Hepatocyte (in vitro differentiated cells): ENCODE results near the gene DUSP16.

ENCODE experiments used
- CTCF ChIP-seq: fragments of 200-600 bp; sonication (generic); IDR thresholded peaks from 2 replicates; pipeline ENCODE4 v1.5.1; 2016; ENCODE audit warnings: antibody characterized with exemption, mild to moderate bottlenecking; ENCODE audit not compliant: poor library complexity
- EZH2 ChIP-seq: fragments of 200-600 bp; sonication (generic); IDR thresholded peaks from 2 replicates; pipeline ENCODE4 v1.6.1; 2016; ENCODE audit warnings: antibody characterized with exemption, mild to moderate bottlenecking, borderline replicate concordance
- EZH2phosphoT487 ChIP-seq: fragments of 200-600 bp; sonication (generic); IDR thresholded peaks from one replicate; pipeline ENCODE4 v1.6.1; 2018; ENCODE audit warnings: antibody characterized with exemption, mild to moderate bottlenecking, low read depth, moderate library complexity; ENCODE audit not compliant: unreplicated experiment, severe bottlenecking

- TF ChIP-seq CTCF (no peak), EZH2 (no peak), EZH2phosphoT487 (no peak)
Measured at GRCh38 chr12:12442548-12443071, 120.1 kb downstream of the DUSP16 start.
